GM12878 (cell line): ENCODE data around the gene LONP1. TPM values are rescaled to one million over a fixed set of nuclear protein-coding genes. Genes with fewer than 3 reads are reported as not detected.
A peak's percentile ranks its signal among the peaks of the same experiment; 100 is the strongest.

ENCODE experiments used
- ATAC-seq: fragments of 200-7000 bp; cut with Tn5 transposase; 3 replicates; pipeline ENCODE4 v1.9.1; 2020; ENCODE audit warnings: mild to moderate bottlenecking, moderate library complexity
- BruUV-seq: library from RNA; stranded (reverse); fragments of 400-500 nt; replicated peaks from 2 replicates; lab custom pipeline; 2021; lab: Mats Ljungman, UMichigan
- CTCF ChIA-PET: fragments of 300-600 bp; sonication (Branson Sonifier 250); formaldehyde crosslinking; extraction: SDS; loops from one replicate; lab custom pipeline; 2021; ENCODE audit warnings: inconsistent platforms; lab: Yijun Ruan, JAX
- POLR2A ChIA-PET: fragments of 350-600 bp; formaldehyde crosslinking; extraction: SDS; loops from one replicate; lab custom pipeline; 2021; ENCODE audit warnings: inconsistent platforms; lab: Charles Lee
- RAD21 ChIA-PET: fragments of 300-600 bp; sonication (Branson Sonifier 250); formaldehyde crosslinking; loops from one replicate; lab custom pipeline; 2023; ENCODE audit warnings: antibody characterized with exemption; ENCODE audit not compliant: unreplicated experiment; lab: Charles Lee
- SMC1A ChIA-PET: fragments of 300-600 bp; sonication (Branson Sonifier 250); formaldehyde crosslinking; loops from one replicate; lab custom pipeline; 2023; ENCODE audit not compliant: unreplicated experiment, uncharacterized antibody; lab: Charles Lee
- DNase-seq: peaks from one replicate; pipeline ENCODE4 v3.0.0-alpha.2; 2011; ENCODE audit warnings: low read depth, low spot score
- FAIRE-seq: peaks from 3 replicates; lab custom pipeline; 2011; peaks lifted over from hg19 to GRCh38; lab: Jason Lieb, UNC
- H2AFZ ChIP-seq: 2 replicates; pipeline ENCODE4 v1.6.0; 2011; ENCODE audit warnings: low read depth, low read length, control low read depth; ENCODE audit not compliant: control insufficient read depth
- H3K27ac ChIP-seq: 2 replicates; pipeline ENCODE4 v1.5.1; 2011; ENCODE audit warnings: control low read depth; ENCODE audit not compliant: control insufficient read depth, insufficient read depth
- H3K27me3 ChIP-seq, 2 experiments: replicated peaks in 1 of 2; 2 replicates each; pipeline versions ENCODE4 v1.6.0 to v1.6.1; 2011; ENCODE audit warnings: low read length in 1 of 2; ENCODE audit not compliant: control insufficient read depth in 2 of 2, insufficient read depth in 2 of 2
- H3K36me3 ChIP-seq, 2 experiments: 2 replicates each; pipeline ENCODE4 v1.5.1; 2011; ENCODE audit warnings: low read length in 1 of 2; ENCODE audit not compliant: control insufficient read depth in 2 of 2, insufficient read depth in 2 of 2
- H3K4me1 ChIP-seq: 2 replicates; pipeline ENCODE4 v1.6.1; 2011; ENCODE audit warnings: mild to moderate bottlenecking, low read length, moderate library complexity, mixed read lengths; ENCODE audit not compliant: control insufficient read depth, insufficient read depth
- H3K4me2 ChIP-seq: 2 replicates; pipeline ENCODE4 v1.6.0; 2011; ENCODE audit warnings: control low read depth; ENCODE audit not compliant: control insufficient read depth, insufficient read depth
- H3K4me3 ChIP-seq: fragments of 200-600 bp; sonication (generic); 2 replicates; pipeline ENCODE4 v1.5.1; 2016
- H3K79me2 ChIP-seq: 2 replicates; pipeline ENCODE4 v1.6.0; 2011; ENCODE audit warnings: low read length; ENCODE audit not compliant: control insufficient read depth, insufficient read depth
- H3K9ac ChIP-seq: 2 replicates; pipeline ENCODE4 v1.8.0; 2011; ENCODE audit warnings: low read length, control low read depth, mixed read lengths; ENCODE audit not compliant: control insufficient read depth, insufficient read depth
- H3K9me3 ChIP-seq: replicated peaks from 3 replicates; pipeline ENCODE4 v1.5.1; 2011; ENCODE audit warnings: mild to moderate bottlenecking, low read length; ENCODE audit not compliant: control insufficient read depth, insufficient read depth
- H4K20me1 ChIP-seq: 2 replicates; pipeline ENCODE4 v1.6.0; 2011; ENCODE audit not compliant: control insufficient read depth, insufficient read depth
- ATF7 ChIP-seq: fragments of 450-650 bp; IDR thresholded peaks from 2 replicates; pipeline ENCODE4 v1.6.1; 2016; ENCODE audit warnings: low read depth, mild to moderate bottlenecking
- BCL11A ChIP-seq: IDR thresholded peaks from 2 replicates; pipeline ENCODE4 v1.6.1; 2011; ENCODE audit warnings: low read depth, low read length
- CEBPZ ChIP-seq: fragments of 150-350 bp; IDR thresholded peaks from 2 replicates; pipeline ENCODE4 v1.6.1; 2016; ENCODE audit warnings: low read depth, low read length
- EED ChIP-seq: sonication (generic); IDR thresholded peaks from 2 replicates; pipeline ENCODE4 v1.6.1; 2016; ENCODE audit warnings: antibody characterized with exemption, low read depth
- NFIC ChIP-seq: IDR thresholded peaks from 2 replicates; pipeline ENCODE4 v1.6.1; 2012; ENCODE audit warnings: low read depth, mild to moderate bottlenecking, inconsistent platforms, low read length, moderate library complexity
- POLR2AphosphoS2 ChIP-seq: IDR thresholded peaks from 2 replicates; pipeline ENCODE4 v1.6.1; 2011; ENCODE audit warnings: low read depth, mild to moderate bottlenecking, low read length, improper control_type of control experiment, moderate library complexity
- RBBP5 ChIP-seq: fragments of 200-600 bp; sonication (generic); conservative IDR thresholded peaks from 2 replicates; pipeline ENCODE4 v1.6.1; 2016
- SPI1 ChIP-seq: IDR thresholded peaks from 2 replicates; pipeline ENCODE4 v1.6.1; 2011; ENCODE audit warnings: low read depth, mild to moderate bottlenecking, low read length, moderate library complexity, borderline replicate concordance; ENCODE audit not compliant: insufficient read depth
- SRF ChIP-seq, 2 experiments: IDR thresholded peaks; 2 replicates each; pipeline ENCODE4 v1.6.1; 2011; ENCODE audit warnings: low read depth in 2 of 2, low read length in 2 of 2, mild to moderate bottlenecking in 1 of 2, moderate library complexity in 1 of 2
- TARDBP ChIP-seq: IDR thresholded peaks from 2 replicates; pipeline ENCODE4 v1.6.1; 2016; ENCODE audit warnings: borderline replicate concordance
- ZBTB11 ChIP-seq: fragments of 450-650 bp; formaldehyde crosslinking; IDR thresholded peaks from 2 replicates; pipeline ENCODE4 v1.5.0; 2022; ENCODE audit warnings: mild to moderate bottlenecking, missing genetic modification characterization
- WGBS: methylation state at CpG from one replicate; pipeline ENCODE4 v1.1.6; 2016; ENCODE audit warnings: low lambda C conversion rate; ENCODE audit not compliant: insufficient replicate concordance, insufficient coverage; ENCODE audit errors: missing lambda C conversion rate; 5-methylcytosine and 5-hydroxymethylcytosine counted together
- in situ Hi-C: fragments of 300-500 bp; cut with MboI; formaldehyde crosslinking; loops from 9 replicates; pipeline ENCODE4 v1.14.3; 2018; ENCODE audit warnings: mixed read lengths
- intact Hi-C: fragments of 100-400 bp; cut with micrococcal nuclease; formaldehyde crosslinking; loops from one replicate; pipeline ENCODE4 v1.14.2; 2022; ENCODE audit not compliant: unreplicated experiment
- polyA plus RNA-seq, 11 experiments: library from polyadenylated mRNA; depleted of rRNA in 4 of 11; unstranded in 6 of 11; stranded (reverse) in 5 of 11; fragments of >200 nt; fragmentation: Nextera tagmentation in 4 of 11; fragmentation: Illumina TruSeq in 1 of 11; extraction: Ambion mirVana in 4 of 11; extraction: Trizol in 1 of 11; gene quantifications; 1 replicate in 1 of 11; 2 replicates in 10 of 11; pipeline versions ENCODE4 v1.2.1 to v1.2.3, GENCODE V29; 2011 to 2016; ENCODE audit warnings: inconsistent platforms in 2 of 11, missing spikeins in 2 of 11, low read depth in 1 of 11
- total RNA-seq, 4 experiments: library from RNA; depleted of rRNA in 3 of 4; stranded (reverse); fragments of >200 nt in 3 of 4; fragmentation: Illumina TruSeq in 1 of 4; extraction: Trizol in 1 of 4; gene quantifications; 2 replicates each; pipeline versions ENCODE4 v1.2.1 to v1.2.3, GENCODE V29; 2013 to 2021
- TF ChIP-seq, protein P1 (sequence below): IDR thresholded peaks from 2 replicates; pipeline ENCODE4 v1.6.1; 2011; ENCODE audit warnings: borderline replicate concordance, low read depth, mild to moderate bottlenecking, moderate library complexity, low read length; ENCODE audit not compliant: insufficient read depth, poor library complexity, severe bottlenecking

Gene LONP1
- total and polyA plus RNA-seq, 10 of the 15 experiments (the other 5 are each of a cell fraction or from before 2014, with no cell fraction given) = 0.61 to 136 (median 59.5) TPM

GRCh38 chr19:5690955-5691821, 28.8 kb downstream of the LONP1 start:
- Histone ChIP-seq H3K4me1 (peaks cover 10% of the 10 kb centered on the region), H3K27ac (peak overlapping the region; percentile 94), H3K4me2 (peak overlapping the region; percentile 64), H3K36me3 (peaks cover 7 to 45% of the 10 kb centered on the region in 2 experiments; a peak in 3 of 4 replicates), H3K9me3 (no peaks in the 10 kb centered on the region; the same call in 2 of the 3 replicates), H3K9ac (peak overlapping the region; percentile 98), H3K79me2 (peaks cover 49% of the 10 kb centered on the region), H4K20me1 (no peaks in the 10 kb centered on the region; the same call in none of the 2 replicates), H3K27me3 (no peaks in the 10 kb centered on the region), H3K4me3 (peak overlapping the region; percentile 94), H2AFZ (no peak overlapping the region)
- intact Hi-C loops (loop anchor here (2.0 kb wide), 2 partner anchors 30 to 100 kb away; partner anchors contain the start of genes CATSPERD, DUS3L and LONP1), in situ Hi-C loops (no loop called here)
- ChIA-PET POLR2A (interaction anchor here (0.8 to 1.7 kb wide), 5 partner anchors 9 to 213 kb away, joined by 3 to 9 read pairs (median 4); partner anchors contain the start of genes NDUFA11, SAFB, SAFB2 and VMAC), CTCF (interaction anchor here (0.6 to 3.7 kb wide), 4 partner anchors 17 to 113 kb away, joined by 3 to 74 read pairs (median 20); partner anchors contain the start of genes CATSPERD, LONP1, SAFB and SAFB2), SMC1A (no interaction called here), RAD21 (no interaction called here)
- FAIRE-seq = peak; percentile 27
- ATAC-seq = no peak
- 4% methylated on average over 53 of the region's 54 CpGs for WGBS
- DNase-seq = no peak
- BruUV-seq = TSS peak; percentile 93
- no peak for TF ChIP-seq SPI1
- TF ChIP-seq, protein P1, sequence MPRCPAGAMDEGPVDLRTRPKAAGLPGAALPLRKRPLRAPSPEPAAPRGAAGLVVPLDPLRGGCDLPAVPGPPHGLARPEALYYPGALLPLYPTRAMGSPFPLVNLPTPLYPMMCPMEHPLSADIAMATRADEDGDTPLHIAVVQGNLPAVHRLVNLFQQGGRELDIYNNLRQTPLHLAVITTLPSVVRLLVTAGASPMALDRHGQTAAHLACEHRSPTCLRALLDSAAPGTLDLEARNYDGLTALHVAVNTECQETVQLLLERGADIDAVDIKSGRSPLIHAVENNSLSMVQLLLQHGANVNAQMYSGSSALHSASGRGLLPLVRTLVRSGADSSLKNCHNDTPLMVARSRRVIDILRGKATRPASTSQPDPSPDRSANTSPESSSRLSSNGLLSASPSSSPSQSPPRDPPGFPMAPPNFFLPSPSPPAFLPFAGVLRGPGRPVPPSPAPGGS = peak; percentile 58
- TF ChIP-seq ATF7 = no peak
- TF ChIP-seq TARDBP = no peak
- TF ChIP-seq SRF (IDR thresholded peaks at IDR 0.05; ENCODE audit: low read depth in 2 of 2, low read length in 2 of 2) = no peak
- no peak for TF ChIP-seq BCL11A
- no peak for TF ChIP-seq RBBP5
- no peak for TF ChIP-seq EED
- no peak for TF ChIP-seq NFIC
- TF ChIP-seq POLR2AphosphoS2 = no peak; the same call in 1 of the 2 replicates
- TF ChIP-seq ZBTB11 (CRISPR knock-in tag) = no peak
- no peak for TF ChIP-seq CEBPZ
